H1 (cell line): ENCODE data around the gene ANKUB1. TPM values are rescaled to one million over a fixed set of nuclear protein-coding genes. Genes with fewer than 3 reads are reported as not detected.

ENCODE experiments used
- CTCF ChIA-PET: fragments of 300-600 bp; sonication (Branson Sonifier 250); formaldehyde crosslinking; loops from one replicate; lab custom pipeline; 2021; ENCODE audit not compliant: partially characterized antibody; lab: Charles Lee
- POLR2A ChIA-PET: fragments of 300-600 bp; sonication (Branson Sonifier 250); formaldehyde crosslinking; loops from one replicate; lab custom pipeline; 2021; ENCODE audit warnings: inconsistent platforms; ENCODE audit not compliant: partially characterized antibody; lab: Charles Lee
- DNase-seq, 2 experiments: peaks; one replicate each; pipeline versions ENCODE4 v3.0.0 to v3.0.0-alpha.2; 2010 to 2022; ENCODE audit warnings: low spot score in 2 of 2, low read depth in 1 of 2, mixed read lengths in 1 of 2
- FAIRE-seq: peaks from 2 replicates; lab custom pipeline; 2011; peaks lifted over from hg19 to GRCh38; lab: Jason Lieb, UNC
- H2AFZ ChIP-seq: 2 replicates; pipeline ENCODE4 v1.8.1; 2012; ENCODE audit warnings: low read length, inconsistent platforms
- H2AK5ac ChIP-seq: 2 replicates; pipeline ENCODE4 v1.6.1; 2013; ENCODE audit warnings: low read depth, low read length
- H2BK120ac ChIP-seq: replicated peaks from 2 replicates; pipeline ENCODE3; 2013; ENCODE audit warnings: low read depth, low read length, inconsistent platforms
- H2BK12ac ChIP-seq: 2 replicates; pipeline ENCODE4 v1.6.1; 2013; ENCODE audit warnings: low read depth, low read length
- H2BK15ac ChIP-seq: 2 replicates; pipeline ENCODE4 v1.6.1; 2013; ENCODE audit warnings: low read length
- H2BK20ac ChIP-seq: 2 replicates; pipeline ENCODE4 v1.6.1; 2013; ENCODE audit warnings: low read length
- H2BK5ac ChIP-seq: 2 replicates; pipeline ENCODE4 v1.6.1; 2013; ENCODE audit warnings: low read depth, low read length
- H3K14ac ChIP-seq: 2 replicates; pipeline ENCODE4 v1.6.1; 2013; ENCODE audit warnings: inconsistent platforms; ENCODE audit not compliant: insufficient read length
- H3K18ac ChIP-seq: 2 replicates; pipeline ENCODE4 v1.6.1; 2013; ENCODE audit warnings: low read length; ENCODE audit errors: extremely low read depth
- H3K23ac ChIP-seq: 2 replicates; pipeline ENCODE4 v1.6.1; 2013; ENCODE audit warnings: inconsistent platforms; ENCODE audit not compliant: insufficient read length
- H3K23me2 ChIP-seq: 2 replicates; pipeline ENCODE4 v1.6.1; 2013; ENCODE audit warnings: low read depth, low read length
- H3K27ac ChIP-seq: 2 replicates; pipeline ENCODE4 v1.6.1; 2011; ENCODE audit warnings: low read depth, low read length, inconsistent platforms
- H3K27me3 ChIP-seq, 4 experiments: replicated peaks in 1 of 4; 1 replicate in 1 of 4; 2 replicates in 3 of 4; pipeline versions ENCODE4 v1.6.1 to v1.8.1; 2011 to 2013; ENCODE audit warnings: low read length in 3 of 4, mild to moderate bottlenecking in 3 of 4, inconsistent platforms in 2 of 4, mixed read lengths in 2 of 4, moderate library complexity in 1 of 4; ENCODE audit not compliant: control insufficient read depth in 3 of 4, insufficient read depth in 3 of 4; ENCODE audit errors: extremely low read depth in 1 of 4
- H3K36me3 ChIP-seq, 4 experiments: 2 replicates each; pipeline versions ENCODE4 v1.6.1 to v1.8.1; 2011 to 2013; ENCODE audit warnings: mild to moderate bottlenecking in 4 of 4, low read length in 3 of 4, moderate library complexity in 2 of 4, control low read depth in 1 of 4, inconsistent platforms in 1 of 4; ENCODE audit not compliant: insufficient read depth in 4 of 4, control insufficient read depth in 2 of 4
- H3K4ac ChIP-seq: replicated peaks from 2 replicates; pipeline ENCODE3; 2013; ENCODE audit warnings: low read length, low read depth, mixed read lengths, inconsistent platforms; ENCODE audit not compliant: insufficient read length
- H3K4me1 ChIP-seq, 4 experiments: replicated peaks in 1 of 4; 1 replicate in 1 of 4; 2 replicates in 3 of 4; pipeline versions ENCODE4 v1.6.1 to v1.8.1; 2011 to 2013; ENCODE audit warnings: low read length in 3 of 4, inconsistent platforms in 2 of 4, mixed read lengths in 1 of 4; ENCODE audit not compliant: insufficient read depth in 4 of 4, control insufficient read depth in 3 of 4
- H3K4me2 ChIP-seq, 2 experiments: 2 replicates each; pipeline versions ENCODE4 v1.6.1 to v1.8.1; 2011 to 2013; ENCODE audit warnings: low read depth in 2 of 2, low read length in 2 of 2, control low read depth in 1 of 2, inconsistent platforms in 1 of 2, mild to moderate bottlenecking in 1 of 2; ENCODE audit not compliant: insufficient read depth in 1 of 2
- H3K4me3 ChIP-seq, 4 experiments: fragments of 200-600, 300-600 bp in 1 of 4; sonication (generic), shearing (Covaris generic), sonication (Bioruptor Twin) in 1 of 4; 2 replicates each; pipeline versions ENCODE4 v1.5.1 to v1.8.1; 2011 to 2016; ENCODE audit warnings: low read length in 4 of 4, low read depth in 3 of 4, control low read depth in 2 of 4, inconsistent platforms in 2 of 4, mild to moderate bottlenecking in 2 of 4, mixed read lengths in 1 of 4, moderate library complexity in 1 of 4; ENCODE audit not compliant: insufficient read depth in 2 of 4; ENCODE audit errors: extremely low read depth in 1 of 4
- H3K56ac ChIP-seq: replicated peaks from 2 replicates; pipeline ENCODE3; 2013; ENCODE audit warnings: low read depth, mild to moderate bottlenecking, mixed read lengths, low read length, inconsistent platforms; ENCODE audit not compliant: insufficient read length
- H3K79me1 ChIP-seq: 2 replicates; pipeline ENCODE4 v1.6.1; 2013; ENCODE audit warnings: low read depth, low read length, control low read depth
- H3K79me2 ChIP-seq, 2 experiments: 2 replicates each; pipeline versions ENCODE4 v1.6.1 to v1.8.1; 2012 to 2013; ENCODE audit warnings: low read length in 2 of 2, mild to moderate bottlenecking in 2 of 2, inconsistent platforms in 1 of 2; ENCODE audit not compliant: insufficient read depth in 2 of 2, control insufficient read depth in 1 of 2
- H3K9ac ChIP-seq, 4 experiments: replicated peaks in 1 of 4; 1 replicate in 1 of 4; 2 replicates in 3 of 4; pipeline versions ENCODE4 v1.6.1 to v1.8.1; 2011 to 2013; ENCODE audit warnings: low read depth in 3 of 4, low read length in 3 of 4, control low read depth in 2 of 4, mild to moderate bottlenecking in 2 of 4, moderate library complexity in 2 of 4, inconsistent platforms in 1 of 4; ENCODE audit errors: extremely low read depth in 1 of 4
- H3K9me3 ChIP-seq, 2 experiments: 2 replicates each; pipeline versions ENCODE4 v1.6.1 to v1.8.1; 2012 to 2013; ENCODE audit warnings: mild to moderate bottlenecking in 2 of 2, moderate library complexity in 2 of 2, control low read depth in 1 of 2, inconsistent platforms in 1 of 2, low read depth in 1 of 2, low read length in 1 of 2, mixed read lengths in 1 of 2; ENCODE audit not compliant: insufficient read depth in 2 of 2
- H4K20me1 ChIP-seq, 2 experiments: replicated peaks in 1 of 2; 2 replicates each; pipeline versions ENCODE3 to v1.8.1; 2011 to 2013; ENCODE audit warnings: inconsistent platforms in 2 of 2, low read length in 2 of 2, mild to moderate bottlenecking in 1 of 2; ENCODE audit not compliant: insufficient read depth in 2 of 2, control insufficient read depth in 1 of 2
- H4K5ac ChIP-seq: 2 replicates; pipeline ENCODE4 v1.6.1; 2013; ENCODE audit warnings: low read length, low read depth, mixed read lengths, inconsistent platforms; ENCODE audit not compliant: insufficient read length
- H4K8ac ChIP-seq: 2 replicates; pipeline ENCODE4 v1.8.0; 2013; ENCODE audit warnings: mild to moderate bottlenecking, moderate library complexity, low read length, inconsistent platforms; ENCODE audit not compliant: insufficient read depth; ENCODE audit errors: extremely low read depth
- H4K91ac ChIP-seq: replicated peaks from 2 replicates; pipeline ENCODE3; 2013; ENCODE audit warnings: low read length, mixed read lengths, inconsistent platforms; ENCODE audit not compliant: insufficient read length
- ASH2L ChIP-seq: fragments of 200-600, 300-600 bp; sonication (generic); IDR thresholded peaks from one replicate; pipeline ENCODE4 v1.7.1; 2017; ENCODE audit warnings: low read length
- polyA plus RNA-seq, 7 experiments: library from polyadenylated mRNA; depleted of rRNA in 3 of 7; stranded (reverse) in 5 of 7; unstranded in 2 of 7; fragments of >200 nt in 5 of 7; fragments of 200-250 nt in 2 of 7; gene quantifications; 1 replicate in 5 of 7; 2 replicates in 1 of 7; 4 replicates in 1 of 7; pipeline versions ENCODE4 v1.2.1 to v1.2.3, GENCODE V29; 2011 to 2013; ENCODE audit warnings: missing spikeins in 2 of 7, mixed read lengths in 2 of 7
- total RNA-seq: library from RNA; stranded (reverse); fragmentation: NEBNext Ultra II Directional; extraction: Animal tissue kit (Norgen Biotek cat#: 25700); gene quantifications from 2 replicates; pipeline ENCODE4 v1.2.1, GENCODE V29; 2021

The ANKUB1 gene
- total and polyA plus RNA-seq, 2 of the 8 experiments (the other 6 are each of a cell fraction or from before 2014, with no cell fraction given) = not detected

- Histone ChIP-seq H3K18ac (no peak overlapping the region), H3K56ac (no peak overlapping the region), H4K8ac (no peak overlapping the region), H3K27ac (no peak overlapping the region), H3K36me3 (peaks cover 0 to 9% (median 6%) of the 10 kb centered on the region in 4 experiments; a peak in 4 of 8 replicates), H3K79me1 (no peaks in the 10 kb centered on the region), H2BK12ac (no peak overlapping the region), H3K9me3 (no peaks in the 10 kb centered on the region), H4K91ac (no peak overlapping the region), H3K4me3 (no peak overlapping the region), H3K23me2 (no peaks in the 10 kb centered on the region), H4K5ac (no peak overlapping the region), H2AFZ (no peak overlapping the region), H3K4me2 (no peak overlapping the region), H3K23ac (no peak overlapping the region), H2AK5ac (no peak overlapping the region), H2BK120ac (no peak overlapping the region), H2BK15ac (no peak overlapping the region), H3K4ac (no peak overlapping the region), H3K27me3 (no peaks in the 10 kb centered on the region), H2BK5ac (no peak overlapping the region), H3K4me1 (no peaks in the 10 kb centered on the region), H4K20me1 (no peaks in the 10 kb centered on the region), H3K9ac (no peak overlapping the region), H2BK20ac (no peak overlapping the region), H3K79me2 (no peaks in the 10 kb centered on the region), H3K14ac (no peak overlapping the region)
- ChIA-PET POLR2A (no interaction called here), CTCF (interaction anchor here (0.6 to 1.4 kb wide), 2 partner anchors 168 to 243 kb away, joined by 3 read pairs; no protein-coding TSS in a partner anchor)
- FAIRE-seq (no peak), DNase-seq (no peak)
- no peak for TF ChIP-seq ASH2L
These were observed 55.5 kb downstream of the ANKUB1 start for GRCh38 chr3:149736953-149737205.
